Right lobe of liver (tissue), 6 donors: Measurements from ENCODE around the gene MXI1. TPM values are rescaled to one million over a fixed set of nuclear protein-coding genes. Genes with fewer than 3 reads are reported as not detected.

Experiments
- ATAC-seq, 4 donors: fragments of 200-7000 bp; cut with Tn5 transposase; one replicate each; pipeline ENCODE4 v1.9.1; 2020; ENCODE audit warnings: mild to moderate bottlenecking in 4 of 4, moderate library complexity in 4 of 4
- DNase-seq, 3 donors: peaks; one replicate each; pipeline ENCODE4 v3.0.0-alpha.2; 2020
- H3K27ac ChIP-seq, 3 donors: fragments of 200-600 bp; one replicate each; pipeline ENCODE4 v1.8.0; 2022
- H3K27me3 ChIP-seq, 2 donors: fragments of 200-600 bp; one replicate each; pipeline ENCODE4 v1.8.0; 2022
- H3K36me3 ChIP-seq, 4 donors: fragments of 200-600 bp; sonication (generic) in 1 of 4; one replicate each; pipeline versions ENCODE4 v1.5.1 to v1.8.0; 2017 to 2022; ENCODE audit warnings: control low read depth in 1 of 4
- H3K4me1 ChIP-seq, 4 donors: fragments of 200-600 bp; sonication (generic) in 1 of 4; one replicate each; pipeline versions ENCODE4 v1.5.1 to v1.8.0; 2017 to 2022; ENCODE audit warnings: control low read depth in 1 of 4
- H3K4me3 ChIP-seq, 3 donors: fragments of 200-600 bp; one replicate each; pipeline ENCODE4 v1.8.0; 2022
- H3K9me3 ChIP-seq, 4 donors: fragments of 200-600 bp; sonication (generic) in 1 of 4; one replicate each; pipeline versions ENCODE4 v1.5.1 to v1.8.0; 2017 to 2022; ENCODE audit warnings: control low read depth in 1 of 4
- CTCF ChIP-seq, 4 donors: fragments of 200-600 bp in 3 of 4; fragments of 450-650 bp in 1 of 4; IDR thresholded peaks; one replicate each; pipeline versions ENCODE4 v1.5.1 to v1.8.0; 2016 to 2022; ENCODE audit warnings: antibody characterized with exemption in 4 of 4, mild to moderate bottlenecking in 2 of 4
- POLR2A ChIP-seq: fragments of 450-650 bp; IDR thresholded peaks from one replicate; pipeline ENCODE4 v1.6.1; 2017; ENCODE audit warnings: antibody characterized with exemption, mild to moderate bottlenecking
- WGBS: methylation state at CpG from one replicate; pipeline ENCODE4 v1.1.6; 2018; ENCODE audit warnings: low coverage, low lambda C conversion rate; ENCODE audit not compliant: insufficient coverage; ENCODE audit errors: missing lambda C conversion rate; 5-methylcytosine and 5-hydroxymethylcytosine counted together
- intact Hi-C, 2 donors: fragments of 100-400 bp; cut with DNase I; formaldehyde crosslinking; loops; one replicate each; pipeline versions ENCODE4 v1.11.2 to v1.14.1; 2022
- total RNA-seq, 6 experiments: library from RNA; depleted of rRNA in 2 of 6; stranded (reverse); fragments of >200 nt in 2 of 6; fragmentation: NEBNext Ultra II Directional in 3 of 6; extraction: Animal tissue kit (Norgen Biotek cat#: 25700) in 3 of 6; gene quantifications; one replicate each; pipeline versions ENCODE4 v1.1.0 to v1.2.4, GENCODE V29; 2016 to 2023
- donor health status: DM: no; HTN: yes; CAD: no.
- donor health status: DM: no; HTN: no; CAD: no.
- donor health status: DM: no; HTN: no; CAD: no.
- donor health status: DM: no; HTN: yes; CAD: no.
- donor health status: DM: no; HTN: yes; CAD: no.

The MXI1 gene
- total RNA-seq, 6 experiments from 2014 or later: 17.1 to 32.6 (median 26.5) TPM

- intact Hi-C loops: no loop called here
- H3K36me3 ChIP-seq: no peaks in the 10 kb centered on the region
- TF ChIP-seq CTCF (IDR thresholded peaks at IDR 0.05) (no peak), POLR2A (no peak)
- WGBS: 20% methylated on average over 3 of the region's 6 CpGs
- ATAC-seq (no peak), DNase-seq (no peak)
- no peaks in the 10 kb centered on the region for H3K9me3 ChIP-seq
- H3K27me3 ChIP-seq: no peaks in the 10 kb centered on the region
- H3K4me3 ChIP-seq: no peak overlapping the region
- no peak overlapping the region for H3K27ac ChIP-seq
- peaks cover 0 to 7% (median 0%) of the 10 kb centered on the region in 4 donors for H3K4me1 ChIP-seq
These were observed 36.4 kb upstream of the MXI1 start for GRCh38 chr10:110171032-110171431.

- DNase-seq (no peak), ATAC-seq (no peak)
- Histone ChIP-seq H3K36me3 (no peaks in the 10 kb centered on the region), H3K27ac (no peak overlapping the region), H3K27me3 (no peaks in the 10 kb centered on the region), H3K4me3 (no peak overlapping the region), H3K9me3 (no peaks in the 10 kb centered on the region), H3K4me1 (peaks cover 0 to 7% (median 0%) of the 10 kb centered on the region in 4 donors)
- no peak for TF ChIP-seq CTCF (IDR thresholded peaks at IDR 0.05)
- no peak for TF ChIP-seq POLR2A
- WGBS: 65% methylated on average over 5 of the region's 5 CpGs
- intact Hi-C loops: no loop called here
These were observed 35.2 kb upstream of the MXI1 start for GRCh38 chr10:110172155-110172554.

- H3K36me3 ChIP-seq: no peaks in the 10 kb centered on the region
- intact Hi-C loops: no loop called here
- H3K4me3 ChIP-seq: no peak overlapping the region
- no peaks in the 10 kb centered on the region for H3K4me1 ChIP-seq
- H3K27me3 ChIP-seq: no peaks in the 10 kb centered on the region
- no peak for TF ChIP-seq POLR2A
- TF ChIP-seq CTCF (IDR thresholded peaks at IDR 0.05): no peak
- no peaks in the 10 kb centered on the region for H3K9me3 ChIP-seq
- ATAC-seq: no peak
- no peak for DNase-seq
- H3K27ac ChIP-seq: no peak overlapping the region
These were observed 33.2 kb upstream of the MXI1 start for GRCh38 chr10:110174201-110174600.

- TF ChIP-seq CTCF (IDR thresholded peaks at IDR 0.05) (no peak), POLR2A (no peak)
- Histone ChIP-seq H3K27me3 (no peaks in the 10 kb centered on the region), H3K4me1 (no peaks in the 10 kb centered on the region), H3K27ac (no peak overlapping the region), H3K4me3 (no peak overlapping the region), H3K36me3 (no peaks in the 10 kb centered on the region), H3K9me3 (no peaks in the 10 kb centered on the region)
- no peak for ATAC-seq
- no peak for DNase-seq
- intact Hi-C loops: no loop called here
- 77% methylated on average over 5 of the region's 5 CpGs for WGBS
These were observed 32.6 kb upstream of the MXI1 start for GRCh38 chr10:110174816-110175215.

- no peaks in the 10 kb centered on the region for H3K9me3 ChIP-seq
- no peak for ATAC-seq
- no peak for TF ChIP-seq POLR2A
- no peak overlapping the region for H3K27ac ChIP-seq
- no peaks in the 10 kb centered on the region for H3K36me3 ChIP-seq
- H3K4me1 ChIP-seq: no peaks in the 10 kb centered on the region
- 85% methylated on average over 2 of the region's 2 CpGs for WGBS
- H3K27me3 ChIP-seq: no peaks in the 10 kb centered on the region
- intact Hi-C loops: no loop called here
- no peak overlapping the region for H3K4me3 ChIP-seq
- DNase-seq: no peak
These were observed 32.0 kb upstream of the MXI1 start for GRCh38 chr10:110175406-110175805.
